Endothelial cell (in vitro differentiated cells): ENCODE results near the gene SF1. TPM values are rescaled to one million over a fixed set of nuclear protein-coding genes. Genes with fewer than 3 reads are reported as not detected.
A peak's percentile ranks its signal among the peaks of the same experiment; 100 is the strongest.

Experiments
- DNase-seq: peaks from one replicate; pipeline ENCODE4 v3.0.0; 2021; ENCODE audit warnings: low spot score
- H3K27ac Mint-ChIP-seq: one replicate; pipeline ENCODE4 v1.8.0; 2021; ENCODE audit warnings: mixed read lengths, inconsistent platforms; ENCODE audit not compliant: unreplicated experiment
- H3K27me3 Mint-ChIP-seq: one replicate; pipeline ENCODE4 v1.8.0; 2021; ENCODE audit warnings: mild to moderate bottlenecking, moderate library complexity, mixed read lengths, inconsistent platforms; ENCODE audit not compliant: unreplicated experiment
- H3K36me3 Mint-ChIP-seq: one replicate; pipeline ENCODE4 v1.8.0; 2021; ENCODE audit warnings: mild to moderate bottlenecking, low read depth, mixed read lengths, inconsistent platforms; ENCODE audit not compliant: unreplicated experiment
- H3K4me1 Mint-ChIP-seq: one replicate; pipeline ENCODE4 v1.8.0; 2021; ENCODE audit warnings: mild to moderate bottlenecking, mixed read lengths, inconsistent platforms; ENCODE audit not compliant: unreplicated experiment
- H3K4me3 Mint-ChIP-seq: one replicate; pipeline ENCODE4 v1.8.0; 2021; ENCODE audit warnings: mild to moderate bottlenecking, mixed read lengths, inconsistent platforms; ENCODE audit not compliant: unreplicated experiment
- H3K9me3 Mint-ChIP-seq: one replicate; pipeline ENCODE4 v1.8.0; 2021; ENCODE audit warnings: mixed read lengths, inconsistent platforms; ENCODE audit not compliant: unreplicated experiment
- total RNA-seq: library from RNA; stranded (reverse); fragmentation: NEBNext Ultra II Directional; extraction: Animal tissue kit (Norgen Biotek cat#: 25700); gene quantifications from one replicate; pipeline ENCODE4 v1.2.1, GENCODE V29; 2021; ENCODE audit not compliant: unreplicated experiment
- TF ChIP-seq, protein P1 (sequence below): fragments of 200-600 bp; sonication (generic); IDR thresholded peaks from one replicate; pipeline ENCODE4 v1.5.0; 2021; ENCODE audit warnings: antibody characterized with exemption; ENCODE audit not compliant: unreplicated experiment

Gene SF1
- total RNA-seq, 1 donor from 2014 or later: 322 TPM

DNA sequence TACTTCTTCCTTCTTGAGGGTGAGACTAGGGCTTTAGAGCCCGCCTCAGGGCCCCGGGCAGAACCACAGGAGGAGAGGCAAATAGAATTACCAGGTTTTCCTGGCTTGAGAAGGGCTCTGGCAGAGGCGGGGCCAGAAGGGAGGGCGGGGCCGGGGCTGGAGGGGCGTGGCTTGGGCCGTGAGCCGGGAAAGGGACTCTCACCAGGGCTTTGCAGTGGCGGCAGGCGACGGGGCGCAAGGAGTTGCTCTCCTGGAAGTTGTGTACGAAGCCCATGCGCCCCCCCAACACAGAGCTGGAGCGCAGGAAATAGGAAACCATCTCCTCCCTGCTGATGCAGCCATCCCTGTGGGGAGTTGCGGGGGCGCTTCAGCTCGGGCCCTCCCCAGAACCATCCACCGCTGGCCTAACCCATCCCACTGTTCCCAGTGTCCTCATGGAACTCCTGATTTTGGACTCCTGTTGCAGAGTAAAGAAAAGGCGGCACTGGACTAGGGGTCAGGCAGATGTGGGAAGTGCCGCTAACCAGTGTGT is 48.4 kb downstream of the SF1 start:
- H3K9me3 Mint-ChIP-seq: no peaks in the 10 kb centered on the region
- H3K4me3 Mint-ChIP-seq: no peak overlapping the region
- H3K36me3 Mint-ChIP-seq: peaks cover 14% of the 10 kb centered on the region
- TF ChIP-seq, protein P1, sequence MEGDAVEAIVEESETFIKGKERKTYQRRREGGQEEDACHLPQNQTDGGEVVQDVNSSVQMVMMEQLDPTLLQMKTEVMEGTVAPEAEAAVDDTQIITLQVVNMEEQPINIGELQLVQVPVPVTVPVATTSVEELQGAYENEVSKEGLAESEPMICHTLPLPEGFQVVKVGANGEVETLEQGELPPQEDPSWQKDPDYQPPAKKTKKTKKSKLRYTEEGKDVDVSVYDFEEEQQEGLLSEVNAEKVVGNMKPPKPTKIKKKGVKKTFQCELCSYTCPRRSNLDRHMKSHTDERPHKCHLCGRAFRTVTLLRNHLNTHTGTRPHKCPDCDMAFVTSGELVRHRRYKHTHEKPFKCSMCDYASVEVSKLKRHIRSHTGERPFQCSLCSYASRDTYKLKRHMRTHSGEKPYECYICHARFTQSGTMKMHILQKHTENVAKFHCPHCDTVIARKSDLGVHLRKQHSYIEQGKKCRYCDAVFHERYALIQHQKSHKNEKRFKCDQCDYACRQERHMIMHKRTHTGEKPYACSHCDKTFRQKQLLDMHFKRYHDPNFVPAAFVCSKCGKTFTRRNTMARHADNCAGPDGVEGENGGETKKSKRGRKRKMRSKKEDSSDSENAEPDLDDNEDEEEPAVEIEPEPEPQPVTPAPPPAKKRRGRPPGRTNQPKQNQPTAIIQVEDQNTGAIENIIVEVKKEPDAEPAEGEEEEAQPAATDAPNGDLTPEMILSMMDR: no peak
- DNase-seq: peak; percentile 73
- H3K27me3 Mint-ChIP-seq: peaks cover 8% of the 10 kb centered on the region
- peaks cover 37% of the 10 kb centered on the region for H3K4me1 Mint-ChIP-seq
- H3K27ac Mint-ChIP-seq: no peak overlapping the region

- no peak for DNase-seq
- peak overlapping the region; percentile 36 for H3K27ac Mint-ChIP-seq
- no peak overlapping the region for H3K4me3 Mint-ChIP-seq
- H3K9me3 Mint-ChIP-seq: no peaks in the 10 kb centered on the region
- peaks cover 16% of the 10 kb centered on the region for H3K27me3 Mint-ChIP-seq
- H3K4me1 Mint-ChIP-seq: peaks cover 44% of the 10 kb centered on the region
- H3K36me3 Mint-ChIP-seq: peaks cover 14% of the 10 kb centered on the region
- TF ChIP-seq, protein P1: no peak
Measured at GRCh38 chr11:64728757-64729365, 49.5 kb downstream of the SF1 start.

- peak overlapping the region; percentile 87 for H3K27ac Mint-ChIP-seq
- peaks cover 45% of the 10 kb centered on the region for H3K4me1 Mint-ChIP-seq
- H3K9me3 Mint-ChIP-seq: no peaks in the 10 kb centered on the region
- peaks cover 21% of the 10 kb centered on the region for H3K27me3 Mint-ChIP-seq
- TF ChIP-seq, protein P1: no peak
- no peak overlapping the region for H3K4me3 Mint-ChIP-seq
- H3K36me3 Mint-ChIP-seq: peaks cover 13% of the 10 kb centered on the region
- DNase-seq: no peak
Measured at GRCh38 chr11:64726867-64727530, 51.3 kb downstream of the SF1 start.

DNA sequence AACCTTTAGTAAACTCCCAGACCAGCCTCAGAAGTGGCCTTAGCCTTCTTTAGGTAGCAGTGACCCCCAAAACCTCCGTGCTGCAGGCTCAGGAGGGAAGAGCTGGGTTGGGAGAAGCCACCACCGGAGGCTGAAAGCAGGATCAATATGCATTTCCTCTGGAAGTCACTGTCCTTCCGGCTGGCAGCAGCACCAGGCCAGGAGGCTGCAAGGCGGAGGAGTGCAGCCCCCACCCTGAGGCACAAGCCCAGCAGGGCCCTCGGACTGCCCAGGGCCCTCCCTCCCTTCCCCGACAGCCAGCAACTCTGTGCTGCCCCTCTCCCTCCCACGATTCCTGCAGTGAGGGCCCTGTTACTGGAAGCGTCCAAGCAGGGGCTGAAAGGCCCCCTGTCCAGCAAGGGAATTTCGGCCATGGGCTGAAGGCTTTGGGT is 52.1 kb downstream of the SF1 start:
- peaks cover 22% of the 10 kb centered on the region for H3K27me3 Mint-ChIP-seq
- H3K36me3 Mint-ChIP-seq: peaks cover 5% of the 10 kb centered on the region
- no peaks in the 10 kb centered on the region for H3K9me3 Mint-ChIP-seq
- H3K27ac Mint-ChIP-seq: peak overlapping the region; percentile 87
- peaks cover 45% of the 10 kb centered on the region for H3K4me1 Mint-ChIP-seq
- no peak overlapping the region for H3K4me3 Mint-ChIP-seq
- TF ChIP-seq, protein P1: no peak
- peak; percentile 45 for DNase-seq
